GM12873 (cell line): ENCODE results near the gene TIGAR.

ENCODE experiments used
- TF ChIP-seq, protein P1 (sequence below): IDR thresholded peaks from 2 replicates; pipeline ENCODE4 v1.5.1; 2012; ENCODE audit warnings: low read depth, mild to moderate bottlenecking, moderate library complexity, low read length, control low read depth; ENCODE audit not compliant: insufficient read depth; ENCODE audit errors: missing control alignments

Gene TIGAR

DNA sequence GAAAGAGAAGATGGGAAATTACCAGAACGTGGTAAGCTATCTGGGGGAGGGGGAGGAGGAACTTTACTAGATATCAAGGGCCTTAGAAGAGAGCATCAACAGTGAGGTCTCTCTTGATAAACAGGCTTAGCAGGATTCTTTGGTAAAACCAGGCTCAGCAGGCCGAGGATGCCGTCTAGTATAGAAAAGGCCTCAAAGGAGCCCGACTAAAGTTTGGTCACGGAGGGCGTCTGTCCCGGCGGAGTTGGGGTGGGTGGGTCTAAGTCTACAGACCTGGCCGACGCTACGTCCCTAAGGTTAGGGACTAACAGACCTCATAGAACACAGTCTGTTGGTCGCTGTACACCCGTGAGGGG lies 538 bp upstream of the TIGAR start:
- TF ChIP-seq, protein P1, sequence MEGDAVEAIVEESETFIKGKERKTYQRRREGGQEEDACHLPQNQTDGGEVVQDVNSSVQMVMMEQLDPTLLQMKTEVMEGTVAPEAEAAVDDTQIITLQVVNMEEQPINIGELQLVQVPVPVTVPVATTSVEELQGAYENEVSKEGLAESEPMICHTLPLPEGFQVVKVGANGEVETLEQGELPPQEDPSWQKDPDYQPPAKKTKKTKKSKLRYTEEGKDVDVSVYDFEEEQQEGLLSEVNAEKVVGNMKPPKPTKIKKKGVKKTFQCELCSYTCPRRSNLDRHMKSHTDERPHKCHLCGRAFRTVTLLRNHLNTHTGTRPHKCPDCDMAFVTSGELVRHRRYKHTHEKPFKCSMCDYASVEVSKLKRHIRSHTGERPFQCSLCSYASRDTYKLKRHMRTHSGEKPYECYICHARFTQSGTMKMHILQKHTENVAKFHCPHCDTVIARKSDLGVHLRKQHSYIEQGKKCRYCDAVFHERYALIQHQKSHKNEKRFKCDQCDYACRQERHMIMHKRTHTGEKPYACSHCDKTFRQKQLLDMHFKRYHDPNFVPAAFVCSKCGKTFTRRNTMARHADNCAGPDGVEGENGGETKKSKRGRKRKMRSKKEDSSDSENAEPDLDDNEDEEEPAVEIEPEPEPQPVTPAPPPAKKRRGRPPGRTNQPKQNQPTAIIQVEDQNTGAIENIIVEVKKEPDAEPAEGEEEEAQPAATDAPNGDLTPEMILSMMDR, result no peak

DNA sequence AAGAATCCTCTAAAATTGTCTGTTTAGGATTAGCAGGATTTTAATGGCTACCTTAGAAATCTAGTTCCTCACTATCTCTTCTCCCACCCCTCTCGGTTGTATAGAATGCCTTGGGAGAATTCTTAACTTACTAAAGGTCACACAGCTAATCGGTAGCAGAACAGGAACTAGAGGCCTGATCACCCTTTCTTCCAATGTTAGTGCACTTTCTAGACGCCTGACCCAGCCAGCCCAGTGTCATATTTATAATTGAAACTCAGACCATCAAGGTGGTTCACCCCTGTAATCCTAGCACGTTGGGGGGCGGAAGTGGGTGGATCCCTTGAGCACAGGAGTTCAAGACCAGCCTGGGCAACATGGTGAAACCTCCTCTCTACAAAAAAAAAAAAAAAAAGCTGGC lies 1.7 kb downstream of the TIGAR start:
- TF ChIP-seq, protein P1, result no peak

DNA sequence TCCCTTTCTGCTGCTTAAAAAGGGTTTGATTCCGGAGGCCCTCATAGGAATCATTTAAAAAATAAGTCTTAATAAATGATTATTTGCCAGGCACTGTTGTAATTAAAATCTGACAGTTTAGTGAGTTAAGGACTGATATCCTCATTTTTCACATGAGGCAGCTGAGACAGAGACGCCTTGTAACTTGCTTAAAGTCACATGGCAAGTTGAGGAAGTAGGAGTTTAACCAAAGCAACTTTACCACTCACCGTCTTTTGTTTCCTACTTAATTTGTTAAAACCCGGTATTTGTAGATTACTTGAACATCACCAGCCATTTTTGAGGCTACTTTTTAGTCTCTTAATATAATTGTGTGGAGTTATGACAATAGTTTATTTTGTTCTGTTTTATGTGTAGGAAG lies 2.4 kb downstream of the TIGAR start:
- TF ChIP-seq, protein P1, result no peak

DNA sequence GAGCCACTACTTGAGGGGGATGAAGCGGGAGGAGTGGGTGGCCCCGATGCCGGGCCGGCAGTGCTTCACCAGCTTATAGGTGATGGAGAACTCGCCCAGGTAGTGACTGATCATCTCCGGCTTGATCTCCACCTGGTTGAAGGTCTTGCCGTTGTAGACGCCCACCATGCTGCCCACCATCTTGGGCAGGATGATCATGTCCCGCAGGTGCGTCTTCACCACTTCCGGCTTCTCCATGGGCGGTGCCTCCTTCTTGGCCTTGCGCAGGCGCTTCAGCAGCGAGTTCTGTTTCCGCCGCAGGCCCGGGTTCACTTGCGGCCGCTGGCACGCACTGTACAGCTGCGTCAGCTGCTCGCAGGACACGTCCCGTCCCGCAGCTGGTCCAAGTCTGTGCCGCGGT lies 3.4 kb downstream of the TIGAR start:
- TF ChIP-seq, protein P1, result no peak

DNA sequence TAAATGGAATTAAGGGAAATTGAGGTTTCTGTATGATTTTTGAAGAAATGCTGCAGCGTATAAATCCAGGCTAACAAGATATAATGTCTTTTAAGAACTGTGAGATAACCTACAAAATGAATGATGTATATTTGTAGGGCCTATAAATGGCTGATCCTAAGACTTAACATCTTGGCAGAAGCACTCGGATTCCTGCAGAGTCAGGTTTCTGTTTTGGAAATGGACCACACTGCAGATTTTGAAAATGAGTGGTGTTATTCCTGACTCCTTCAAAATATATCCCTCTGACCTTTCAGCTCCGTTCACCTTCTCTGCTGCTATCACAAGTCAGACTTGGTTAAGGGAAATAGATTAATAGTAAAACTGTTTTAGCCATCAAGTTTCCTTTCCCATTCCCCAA lies 5.0 kb downstream of the TIGAR start:
- TF ChIP-seq, protein P1, result no peak

DNA sequence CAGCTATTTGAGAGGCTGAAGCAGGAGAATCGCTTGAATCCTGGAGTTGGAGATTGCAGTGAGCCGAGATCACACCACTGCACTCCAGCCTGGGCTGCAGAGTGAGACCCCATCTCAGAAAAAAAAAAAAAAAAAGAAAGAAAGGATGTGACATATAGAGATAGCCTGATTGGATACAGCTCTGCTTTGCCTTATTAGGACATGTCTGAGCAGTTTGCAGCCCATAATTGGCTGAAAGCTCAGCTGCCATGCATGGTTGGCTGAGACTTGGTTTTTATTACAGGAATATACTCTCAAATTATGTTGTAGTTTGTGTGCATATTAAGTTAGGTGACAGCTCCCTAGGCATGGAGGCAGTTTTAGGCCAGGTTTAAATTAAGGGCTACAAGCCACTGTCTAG lies 6.3 kb downstream of the TIGAR start:
- TF ChIP-seq, protein P1, result no peak

DNA sequence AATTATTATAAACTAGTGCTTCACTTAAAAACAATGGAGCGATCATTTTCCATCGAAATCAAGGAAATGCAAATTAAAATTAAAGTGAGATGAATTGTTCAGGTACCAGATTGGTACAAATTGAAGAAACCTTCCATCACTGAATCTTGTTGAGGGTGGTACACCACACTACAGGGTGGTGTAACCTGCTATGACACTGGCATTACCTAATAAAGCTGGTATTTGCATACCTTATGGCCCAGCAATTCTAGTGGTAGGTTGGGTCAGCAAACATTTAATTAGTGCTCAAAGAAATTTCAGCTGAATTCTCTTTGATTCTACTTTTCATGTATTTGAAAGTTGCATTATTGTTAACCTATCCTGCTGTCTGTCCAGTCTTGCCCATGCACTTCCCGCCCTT lies 9.2 kb downstream of the TIGAR start:
- TF ChIP-seq, protein P1, result no peak

DNA sequence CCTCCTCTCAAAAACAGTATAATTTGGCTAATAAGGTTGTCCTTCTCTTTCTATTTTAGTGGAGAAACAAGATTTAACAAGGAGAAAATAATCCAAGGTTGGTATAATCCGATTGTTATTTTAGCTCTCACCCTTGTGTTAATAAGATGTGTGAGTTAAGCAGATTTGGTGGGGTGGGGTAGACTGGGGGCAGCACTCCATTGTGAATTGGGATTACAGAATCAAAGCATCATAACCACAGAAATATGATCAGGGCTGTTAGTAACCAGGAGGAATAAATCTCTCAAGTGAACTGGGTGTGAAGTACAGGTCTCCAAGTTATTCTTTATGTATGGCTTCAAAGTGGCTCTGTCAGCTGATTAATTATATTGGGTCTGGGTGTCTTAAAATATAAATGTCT lies 10.2 kb downstream of the TIGAR start:
- TF ChIP-seq, protein P1, result no peak
